Skeletal muscle tissue (tissue), 4 donors: ENCODE results near the gene SPTBN4. TPM values are rescaled to one million over a fixed set of nuclear protein-coding genes. Genes with fewer than 3 reads are reported as not detected.
"Not testable (repeated sequence)": the region's sequence is repeated elsewhere in the genome, so short reads cannot be mapped to it uniquely, and the experiment has no call there.

Experiments
- H3K27ac ChIP-seq: one replicate; pipeline ENCODE4 v1.7.0; 2013; ENCODE audit warnings: mild to moderate bottlenecking, low read depth, low read length, inconsistent platforms
- H3K27me3 ChIP-seq, 3 donors: one replicate each; pipeline ENCODE4 v1.7.0; 2013; ENCODE audit warnings: low read length in 3 of 3; ENCODE audit not compliant: control insufficient read depth in 3 of 3, insufficient read depth in 3 of 3
- H3K36me3 ChIP-seq, 3 donors: one replicate each; pipeline ENCODE4 v1.7.0; 2013; ENCODE audit warnings: low read length in 3 of 3; ENCODE audit not compliant: control insufficient read depth in 3 of 3, insufficient read depth in 3 of 3
- H3K4me1 ChIP-seq, 3 donors: one replicate each; pipeline ENCODE4 v1.7.0; 2013; ENCODE audit warnings: low read length in 3 of 3, mild to moderate bottlenecking in 3 of 3; ENCODE audit not compliant: control insufficient read depth in 3 of 3, insufficient read depth in 3 of 3
- H3K4me3 ChIP-seq, 3 donors: one replicate each; pipeline ENCODE4 v1.7.0; 2013; ENCODE audit warnings: low read length in 3 of 3
- H3K9ac ChIP-seq, 3 donors: one replicate each; pipeline ENCODE4 v1.7.0; 2013; ENCODE audit warnings: low read length in 3 of 3, mild to moderate bottlenecking in 3 of 3, moderate library complexity in 2 of 3, low read depth in 1 of 3
- H3K9me3 ChIP-seq, 3 donors: one replicate each; pipeline ENCODE4 v1.7.0; 2013; ENCODE audit warnings: low read length in 3 of 3; ENCODE audit not compliant: control insufficient read depth in 3 of 3
- total RNA-seq: library from RNA; depleted of rRNA; stranded (reverse); fragments of >200 nt; gene quantifications from one replicate; pipeline ENCODE4 v1.2.3, GENCODE V29; 2014
- donor health status: Osteomylitis.

Gene SPTBN4
- total RNA-seq, 1 donor from 2014 or later: 0.52 TPM

- H3K27ac ChIP-seq, H3K4me1 ChIP-seq, H3K27me3 ChIP-seq, H3K4me3 ChIP-seq, H3K9me3 ChIP-seq, H3K9ac ChIP-seq, H3K36me3 ChIP-seq: not testable (repeated sequence)
Measured at GRCh38 chr19:40500678-40501530, 34.1 kb downstream of the SPTBN4 start.

GRCh38 chr19:40501599-40501998 lies 34.8 kb downstream of the SPTBN4 start:
- no peak overlapping the region for H3K27ac ChIP-seq
- H3K9me3 ChIP-seq: no peaks in the 10 kb centered on the region
- H3K36me3 ChIP-seq: peaks cover 0 to 12% (median 0%) of the 10 kb centered on the region in 3 donors
- H3K27me3 ChIP-seq: peaks cover 0 to 3% (median 0%) of the 10 kb centered on the region in 3 donors
- no peaks in the 10 kb centered on the region for H3K4me1 ChIP-seq
- no peak overlapping the region for H3K9ac ChIP-seq
- no peak overlapping the region for H3K4me3 ChIP-seq

GRCh38 chr19:40502081-40502480 lies 35.3 kb downstream of the SPTBN4 start:
- H3K27me3 ChIP-seq: peaks cover 0 to 3% (median 0%) of the 10 kb centered on the region in 3 donors
- no peak overlapping the region for H3K4me3 ChIP-seq
- H3K27ac ChIP-seq: no peak overlapping the region
- H3K9me3 ChIP-seq: no peaks in the 10 kb centered on the region
- no peaks in the 10 kb centered on the region for H3K4me1 ChIP-seq
- H3K9ac ChIP-seq: no peak overlapping the region
- peaks cover 0 to 12% (median 0%) of the 10 kb centered on the region in 3 donors for H3K36me3 ChIP-seq

GRCh38 chr19:40502647-40503319 lies 36.0 kb downstream of the SPTBN4 start:
- peaks cover 0 to 3% (median 0%) of the 10 kb centered on the region in 3 donors for H3K27me3 ChIP-seq
- H3K27ac ChIP-seq: no peak overlapping the region
- peaks cover 0 to 9% (median 0%) of the 10 kb centered on the region in 3 donors for H3K36me3 ChIP-seq
- no peak overlapping the region for H3K9ac ChIP-seq
- H3K4me1 ChIP-seq: no peaks in the 10 kb centered on the region
- H3K4me3 ChIP-seq: no peak overlapping the region
- no peaks in the 10 kb centered on the region for H3K9me3 ChIP-seq

GRCh38 chr19:40503320-40503695 lies 36.5 kb downstream of the SPTBN4 start:
- H3K9ac ChIP-seq: no peak overlapping the region

GRCh38 chr19:40506099-40506498 lies 39.3 kb downstream of the SPTBN4 start:
- Histone ChIP-seq H3K9ac (no peak overlapping the region), H3K36me3 (peaks cover 0 to 16% (median 0%) of the 10 kb centered on the region in 3 donors), H3K27ac (no peak overlapping the region), H3K4me3 (no peak overlapping the region), H3K27me3 (peaks cover 0 to 3% (median 0%) of the 10 kb centered on the region in 3 donors), H3K9me3 (no peaks in the 10 kb centered on the region), H3K4me1 (no peaks in the 10 kb centered on the region)

More at GRCh38 chr19:40503320-40503695, 36.5 kb downstream of the SPTBN4 start:
- no peaks in the 10 kb centered on the region for H3K4me1 ChIP-seq
- H3K27me3 ChIP-seq: peaks cover 0 to 3% (median 0%) of the 10 kb centered on the region in 3 donors
- H3K36me3 ChIP-seq: peaks cover 0 to 9% (median 0%) of the 10 kb centered on the region in 3 donors
- no peak overlapping the region for H3K27ac ChIP-seq
- no peaks in the 10 kb centered on the region for H3K9me3 ChIP-seq
- H3K4me3 ChIP-seq: no peak overlapping the region

- Histone ChIP-seq H3K27ac (no peak overlapping the region), H3K4me3 (no peak overlapping the region), H3K9ac (no peak overlapping the region), H3K4me1 (peaks cover 3 to 6% (median 3%) of the 10 kb centered on the region in 3 donors), H3K9me3 (no peaks in the 10 kb centered on the region), H3K36me3 (peaks cover 0 to 8% (median 0%) of the 10 kb centered on the region in 3 donors), H3K27me3 (peaks cover 6 to 11% (median 6%) of the 10 kb centered on the region in 3 donors)
Measured at GRCh38 chr19:40507892-40508291, 41.1 kb downstream of the SPTBN4 start.

GRCh38 chr19:40508739-40509260 lies 42.0 kb downstream of the SPTBN4 start:
- Histone ChIP-seq H3K27ac (no peak overlapping the region), H3K27me3 (peaks cover 14 to 16% (median 16%) of the 10 kb centered on the region in 3 donors), H3K9ac (no peak overlapping the region), H3K36me3 (peaks cover 0 to 8% (median 0%) of the 10 kb centered on the region in 3 donors), H3K4me3 (no peak overlapping the region), H3K4me1 (peaks cover 3 to 11% (median 5%) of the 10 kb centered on the region in 3 donors), H3K9me3 (no peaks in the 10 kb centered on the region)

- Histone ChIP-seq H3K36me3 (peaks cover 0 to 10% (median 0%) of the 10 kb centered on the region in 3 donors), H3K9ac (no peak overlapping the region), H3K4me1 (peaks cover 3 to 11% (median 5%) of the 10 kb centered on the region in 3 donors), H3K9me3 (no peaks in the 10 kb centered on the region), H3K27me3 (peaks cover 18 to 28% (median 18%) of the 10 kb centered on the region in 3 donors), H3K4me3 (no peak overlapping the region), H3K27ac (no peak overlapping the region)
Measured at GRCh38 chr19:40510526-40511115, 43.8 kb downstream of the SPTBN4 start.
